HCT116 (cell line): ENCODE measurements around the gene PICALM.

Experiments
- CBX3 ChIP-seq: IDR thresholded peaks from 2 replicates; pipeline ENCODE4 v1.6.1; 2012; ENCODE audit warnings: low read depth
- FOSL1 ChIP-seq: IDR thresholded peaks from 2 replicates; pipeline ENCODE4 v1.6.1; 2012; ENCODE audit warnings: low read depth
- SP1 ChIP-seq: IDR thresholded peaks from 2 replicates; pipeline ENCODE4 v1.6.1; 2012; ENCODE audit warnings: low read depth
- TF ChIP-seq, protein P1 (sequence below), 3 experiments: fragments of 200-600 bp in 1 of 3; sonication (generic) in 1 of 3; IDR thresholded peaks in 2 of 3; conservative IDR thresholded peaks in 1 of 3; 2 replicates each; pipeline ENCODE4 v1.5.1; 2012 to 2017; ENCODE audit warnings: low read depth in 2 of 3, low read length in 2 of 3, antibody characterized with exemption in 1 of 3, borderline replicate concordance in 1 of 3, control low read depth in 1 of 3, mild to moderate bottlenecking in 1 of 3, mixed read lengths in 1 of 3, mixed run types in 1 of 3, moderate library complexity in 1 of 3; ENCODE audit not compliant: insufficient read depth in 1 of 3
- TF ChIP-seq, protein P2 (sequence below): IDR thresholded peaks from 2 replicates; pipeline ENCODE4 v1.6.1; 2012

DNA sequence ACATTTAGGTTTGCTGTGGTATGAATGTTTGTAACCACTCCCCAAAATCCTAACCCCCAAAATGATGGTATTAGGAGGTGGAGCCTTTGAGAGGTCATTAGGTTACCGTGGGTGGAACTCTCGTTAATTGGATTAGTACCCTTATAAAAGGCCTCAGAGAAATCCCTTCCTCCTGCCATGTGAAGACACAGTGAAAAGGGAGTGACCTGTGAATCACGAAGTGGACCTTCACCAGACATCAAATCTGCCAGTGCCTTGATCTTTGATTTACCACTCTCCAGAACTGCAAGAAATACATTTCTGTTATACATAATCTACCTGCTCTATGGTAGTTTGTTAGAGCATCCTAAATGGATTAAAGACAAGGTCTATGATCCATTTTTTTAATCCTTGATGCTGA lies 12.6 kb upstream of the PICALM start:
- TF ChIP-seq, protein P1, sequence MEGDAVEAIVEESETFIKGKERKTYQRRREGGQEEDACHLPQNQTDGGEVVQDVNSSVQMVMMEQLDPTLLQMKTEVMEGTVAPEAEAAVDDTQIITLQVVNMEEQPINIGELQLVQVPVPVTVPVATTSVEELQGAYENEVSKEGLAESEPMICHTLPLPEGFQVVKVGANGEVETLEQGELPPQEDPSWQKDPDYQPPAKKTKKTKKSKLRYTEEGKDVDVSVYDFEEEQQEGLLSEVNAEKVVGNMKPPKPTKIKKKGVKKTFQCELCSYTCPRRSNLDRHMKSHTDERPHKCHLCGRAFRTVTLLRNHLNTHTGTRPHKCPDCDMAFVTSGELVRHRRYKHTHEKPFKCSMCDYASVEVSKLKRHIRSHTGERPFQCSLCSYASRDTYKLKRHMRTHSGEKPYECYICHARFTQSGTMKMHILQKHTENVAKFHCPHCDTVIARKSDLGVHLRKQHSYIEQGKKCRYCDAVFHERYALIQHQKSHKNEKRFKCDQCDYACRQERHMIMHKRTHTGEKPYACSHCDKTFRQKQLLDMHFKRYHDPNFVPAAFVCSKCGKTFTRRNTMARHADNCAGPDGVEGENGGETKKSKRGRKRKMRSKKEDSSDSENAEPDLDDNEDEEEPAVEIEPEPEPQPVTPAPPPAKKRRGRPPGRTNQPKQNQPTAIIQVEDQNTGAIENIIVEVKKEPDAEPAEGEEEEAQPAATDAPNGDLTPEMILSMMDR (IDR thresholded peaks at IDR 0.05 in 2 of 3, conservative IDR thresholded peaks at IDR 0.05 in 1 of 3; ENCODE audit: borderline replicate concordance in 1 of 3, insufficient read depth in 1 of 3, low read depth in 2 of 3, low read length in 2 of 3), result no peak
- no peak for TF ChIP-seq CBX3
- TF ChIP-seq FOSL1, result no peak
- TF ChIP-seq, protein P2, sequence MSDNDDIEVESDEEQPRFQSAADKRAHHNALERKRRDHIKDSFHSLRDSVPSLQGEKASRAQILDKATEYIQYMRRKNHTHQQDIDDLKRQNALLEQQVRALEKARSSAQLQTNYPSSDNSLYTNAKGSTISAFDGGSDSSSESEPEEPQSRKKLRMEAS, result no peak
- TF ChIP-seq SP1, result no peak
